Mesendoderm (in vitro differentiated cells): ENCODE data around the gene PCBP3.

Experiments used
- DNase-seq: peaks from one replicate; pipeline ENCODE4 v3.0.0; 2013
- H2AK5ac ChIP-seq: 2 replicates; pipeline ENCODE4 v1.6.1; 2013; ENCODE audit warnings: low read length, inconsistent platforms
- H2BK120ac ChIP-seq: 2 replicates; pipeline ENCODE4 v1.6.1; 2013; ENCODE audit warnings: low read depth, mild to moderate bottlenecking, low read length, moderate library complexity, mixed read lengths
- H2BK15ac ChIP-seq: replicated peaks from 2 replicates; pipeline ENCODE4 v1.6.1; 2013; ENCODE audit warnings: low read depth, mild to moderate bottlenecking, moderate library complexity
- H2BK5ac ChIP-seq: 2 replicates; pipeline ENCODE4 v1.6.1; 2013; ENCODE audit warnings: low read length, inconsistent platforms
- H3K18ac ChIP-seq: 2 replicates; pipeline ENCODE4 v1.6.1; 2013; ENCODE audit warnings: mild to moderate bottlenecking, low read length, mixed read lengths
- H3K23ac ChIP-seq: one replicate; pipeline ENCODE4 v1.6.1; 2013; ENCODE audit warnings: low read length
- H3K27ac ChIP-seq: 2 replicates; pipeline ENCODE4 v1.5.1; 2013; ENCODE audit warnings: low read depth, mild to moderate bottlenecking, inconsistent platforms, low read length, moderate library complexity
- H3K27me3 ChIP-seq: 2 replicates; pipeline ENCODE4 v1.6.1; 2013; ENCODE audit warnings: low read length, control low read depth, mild to moderate bottlenecking, inconsistent platforms; ENCODE audit not compliant: insufficient read depth, poor library complexity
- H3K36me3 ChIP-seq: 2 replicates; pipeline ENCODE4 v1.6.1; 2013; ENCODE audit warnings: low read length, inconsistent platforms; ENCODE audit not compliant: control insufficient read depth, insufficient read depth
- H3K4ac ChIP-seq: one replicate; pipeline ENCODE4 v1.6.1; 2013; ENCODE audit warnings: low read depth, mild to moderate bottlenecking, low read length, moderate library complexity
- H3K4me1 ChIP-seq: 2 replicates; pipeline ENCODE4 v1.6.1; 2013; ENCODE audit warnings: low read depth, low read length, inconsistent platforms; ENCODE audit not compliant: control insufficient read depth
- H3K4me2 ChIP-seq: 2 replicates; pipeline ENCODE4 v1.6.1; 2013; ENCODE audit warnings: low read length
- H3K4me3 ChIP-seq: 2 replicates; pipeline ENCODE4 v1.5.1; 2013; ENCODE audit warnings: mild to moderate bottlenecking, low read length
- H3K56ac ChIP-seq: one replicate; pipeline ENCODE4 v1.6.1; 2013; ENCODE audit warnings: low read length
- H3K79me1 ChIP-seq: 2 replicates; pipeline ENCODE4 v1.6.1; 2013; ENCODE audit warnings: low read length, inconsistent platforms
- H3K79me2 ChIP-seq: 2 replicates; pipeline ENCODE4 v1.6.1; 2013; ENCODE audit warnings: mild to moderate bottlenecking, low read length; ENCODE audit not compliant: control insufficient read depth, insufficient read depth
- H3K9ac ChIP-seq: 2 replicates; pipeline ENCODE4 v1.6.1; 2013; ENCODE audit warnings: low read length, inconsistent platforms
- H4K5ac ChIP-seq: one replicate; pipeline ENCODE4 v1.6.1; 2013; ENCODE audit warnings: low read length
- H4K8ac ChIP-seq: one replicate; pipeline ENCODE4 v1.6.1; 2013; ENCODE audit warnings: low read depth, mild to moderate bottlenecking, control low read depth, low read length, moderate library complexity
- WGBS: extraction: QIAGEN DNeasy Blood & Tissue Kit; methylation state at CpG from one replicate; pipeline ENCODE4 v1.1.7; 2013; ENCODE audit warnings: low lambda C conversion rate, missing lambda C conversion rate; ENCODE audit not compliant: insufficient coverage; ENCODE audit errors: extremely low coverage; 5-methylcytosine and 5-hydroxymethylcytosine counted together

PCBP3 gene

GRCh38 chr21:45991606-45992300, 348.2 kb downstream of the PCBP3 start:
- no peak overlapping the region for H4K5ac ChIP-seq
- H3K27me3 ChIP-seq: no peaks in the 10 kb centered on the region
- peaks cover 34% of the 10 kb centered on the region for H3K36me3 ChIP-seq
- H3K56ac ChIP-seq: no peak overlapping the region
- no peak overlapping the region for H2AK5ac ChIP-seq
- H2BK120ac ChIP-seq: no peak overlapping the region
- H3K9ac ChIP-seq: no peak overlapping the region
- DNase-seq: no peak
- no peak overlapping the region for H2BK15ac ChIP-seq
- peaks cover 4% of the 10 kb centered on the region for H3K79me2 ChIP-seq
- no peak overlapping the region for H3K18ac ChIP-seq
- peaks cover 10% of the 10 kb centered on the region for H3K79me1 ChIP-seq
- H3K23ac ChIP-seq: no peak overlapping the region
- no peak overlapping the region for H3K27ac ChIP-seq
- WGBS: no CpG with 5 or more reads among the region's 18 CpGs
- H2BK5ac ChIP-seq: no peak overlapping the region
- H3K4ac ChIP-seq: no peak overlapping the region
- H3K4me1 ChIP-seq: no peaks in the 10 kb centered on the region
- H3K4me3 ChIP-seq: no peak overlapping the region
- H4K8ac ChIP-seq: no peak overlapping the region
- H3K4me2 ChIP-seq: no peak overlapping the region
